HG02763 (cell line): Measurements from ENCODE around the gene ABCC4.

ENCODE experiments used
- ATAC-seq: cut with Tn5 transposase; IDR thresholded peaks from one replicate; pipeline ENCODE4 v1.9.1; 2021; ENCODE audit warnings: mild to moderate bottlenecking, moderate library complexity; ENCODE audit not compliant: unreplicated experiment

ABCC4 gene

DNA sequence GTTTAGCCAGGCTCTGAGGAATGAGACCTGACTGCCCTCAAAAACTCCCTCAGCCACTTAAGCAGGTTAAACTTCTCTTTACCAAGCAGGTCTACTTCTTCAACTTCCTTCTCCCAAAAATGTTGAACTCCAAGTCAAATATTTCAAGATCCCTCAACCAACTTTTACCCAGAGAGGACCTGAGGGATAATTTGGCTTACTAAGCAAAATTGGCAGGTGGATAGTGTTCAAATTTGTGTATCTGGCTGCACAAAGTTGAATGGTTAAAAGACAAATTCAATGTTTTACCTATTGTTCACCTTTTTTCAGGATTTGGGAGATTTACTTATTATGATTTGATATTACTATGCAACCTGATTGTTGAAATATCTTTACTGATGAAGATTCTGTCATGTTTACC lies 296.0 kb downstream of the ABCC4 start:
- ATAC-seq: no peak

GRCh38 chr13:95003019-95003813 lies 298.0 kb downstream of the ABCC4 start:
- no peak for ATAC-seq

DNA sequence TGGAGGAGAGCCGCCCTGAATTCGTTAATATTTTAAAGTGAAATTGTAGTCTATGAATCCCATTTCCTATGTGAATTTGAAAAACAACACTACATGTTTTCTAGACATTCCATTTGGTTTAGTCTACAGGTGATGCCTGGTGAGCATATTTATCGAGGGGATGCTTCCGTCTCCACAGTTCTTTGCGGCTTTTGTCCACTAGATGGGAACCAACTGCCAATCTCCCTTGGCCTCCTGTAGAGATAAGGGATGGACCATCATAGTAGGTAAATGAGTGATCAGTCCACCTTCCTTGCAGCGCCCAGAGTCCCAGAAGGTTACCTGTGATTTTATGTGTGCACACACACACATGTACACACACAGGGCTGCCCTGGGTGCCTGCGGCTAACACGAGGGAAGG lies 299.1 kb downstream of the ABCC4 start:
- no peak for ATAC-seq

GRCh38 chr13:94999871-95000270 lies 301.4 kb downstream of the ABCC4 start:
- no peak for ATAC-seq

DNA sequence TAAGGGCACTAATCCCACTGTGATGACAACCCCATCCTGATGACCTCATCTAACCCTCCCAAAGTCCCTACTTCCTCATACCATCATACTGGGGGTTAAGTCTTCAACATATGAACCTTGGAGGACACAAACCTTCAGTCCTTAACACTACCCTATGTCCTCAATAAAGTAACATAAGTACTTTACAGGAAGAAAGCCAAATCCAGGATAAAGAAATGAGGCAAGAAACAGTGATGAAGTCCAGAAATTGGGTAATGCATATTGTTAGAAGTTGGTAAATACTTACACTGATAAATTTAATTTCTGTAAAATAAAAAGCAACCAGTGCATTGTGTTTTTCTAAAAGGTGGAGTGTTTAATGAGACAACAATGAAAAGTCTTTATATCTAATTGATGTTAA lies 304.1 kb downstream of the ABCC4 start:
- no peak for ATAC-seq

- no peak for ATAC-seq
These were observed 304.8 kb downstream of the ABCC4 start for GRCh38 chr13:94996445-94996844.

DNA sequence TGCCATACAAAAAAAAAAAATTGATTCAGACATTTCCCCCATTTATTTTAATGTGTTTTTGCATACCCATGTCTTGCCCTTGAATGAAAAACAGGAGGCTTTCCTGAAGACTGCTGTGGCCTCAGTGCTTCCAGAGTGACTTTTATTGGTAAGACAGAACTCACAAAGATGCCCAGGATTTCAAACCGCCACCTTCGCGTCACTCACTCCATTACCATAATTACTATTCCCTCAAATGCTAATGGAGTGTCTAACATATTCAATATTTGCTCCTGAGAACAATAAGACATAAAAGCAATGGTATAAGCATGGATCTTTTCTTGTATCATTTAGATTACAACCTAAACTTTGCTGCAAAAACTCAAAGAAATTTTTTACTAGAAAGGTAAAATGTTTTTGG lies 306.7 kb downstream of the ABCC4 start:
- no peak for ATAC-seq

- no peak for ATAC-seq
These were observed 307.6 kb downstream of the ABCC4 start for GRCh38 chr13:94993616-94994015.

DNA sequence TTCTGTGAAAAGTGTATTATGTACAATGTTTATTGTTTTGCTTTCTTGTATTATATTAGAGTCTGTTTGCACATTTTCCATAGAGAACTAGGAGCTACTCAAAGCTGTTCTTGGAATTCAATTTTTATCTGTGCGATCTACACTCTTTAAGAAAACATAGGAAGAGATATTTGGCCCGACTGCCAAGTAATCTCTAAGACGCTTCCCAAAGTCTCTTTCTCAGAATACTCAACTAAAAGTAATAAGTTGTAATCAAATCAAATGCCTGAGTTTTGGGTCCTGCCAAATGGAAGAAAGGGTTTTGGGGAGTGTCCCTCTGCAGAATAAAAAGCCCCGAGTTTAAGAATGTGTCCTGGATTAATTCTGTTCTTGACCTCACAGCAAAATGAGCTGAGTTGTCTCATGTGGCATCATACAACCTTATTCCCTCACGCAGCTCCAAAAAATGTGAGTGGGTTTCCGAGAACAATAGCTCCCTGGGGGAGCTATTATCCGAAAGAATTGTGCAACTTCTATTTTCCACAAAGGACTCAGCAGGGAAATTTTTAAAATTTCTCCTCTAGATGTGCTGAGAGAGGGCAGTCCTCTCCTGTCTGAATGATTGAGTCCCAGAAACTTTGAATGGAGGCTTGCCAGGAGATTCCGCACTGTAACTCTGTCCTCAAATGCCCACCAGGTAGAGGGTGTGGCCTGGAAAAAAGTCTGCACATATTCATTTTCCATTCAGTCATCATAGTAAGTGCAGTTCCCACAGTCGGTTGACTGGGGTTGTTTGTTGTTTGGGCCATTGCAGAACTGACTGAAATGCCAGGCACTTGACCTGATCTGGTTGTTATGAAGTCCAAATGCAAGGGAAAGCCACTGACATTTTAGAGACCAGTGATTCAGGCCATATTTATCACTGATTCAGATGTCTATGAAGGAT lies 309.0 kb downstream of the ABCC4 start:
- ATAC-seq: no peak

GRCh38 chr13:94988654-94989053 lies 312.6 kb downstream of the ABCC4 start:
- no peak for ATAC-seq

GRCh38 chr13:94987869-94988268 lies 313.4 kb downstream of the ABCC4 start:
- ATAC-seq: no peak

DNA sequence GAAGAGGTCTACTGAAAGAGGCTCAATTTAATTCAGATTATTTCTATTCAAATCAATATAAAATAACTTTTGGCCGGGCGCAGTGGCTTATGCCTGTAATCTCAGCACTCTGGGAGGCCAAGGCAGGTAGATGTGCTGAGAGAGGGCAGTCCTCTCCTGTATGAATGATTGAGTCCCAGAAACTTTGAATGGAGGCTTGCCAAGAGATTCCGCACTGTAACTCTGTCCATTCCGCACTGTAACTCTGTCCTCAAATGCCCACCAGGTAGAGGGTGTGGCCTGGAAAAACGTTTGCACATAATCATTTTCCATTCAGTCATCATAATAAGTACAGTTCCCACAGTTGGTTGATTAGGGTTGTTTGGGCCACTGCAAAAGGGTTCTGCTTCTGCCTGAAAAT lies 314.2 kb downstream of the ABCC4 start:
- no peak for ATAC-seq

DNA sequence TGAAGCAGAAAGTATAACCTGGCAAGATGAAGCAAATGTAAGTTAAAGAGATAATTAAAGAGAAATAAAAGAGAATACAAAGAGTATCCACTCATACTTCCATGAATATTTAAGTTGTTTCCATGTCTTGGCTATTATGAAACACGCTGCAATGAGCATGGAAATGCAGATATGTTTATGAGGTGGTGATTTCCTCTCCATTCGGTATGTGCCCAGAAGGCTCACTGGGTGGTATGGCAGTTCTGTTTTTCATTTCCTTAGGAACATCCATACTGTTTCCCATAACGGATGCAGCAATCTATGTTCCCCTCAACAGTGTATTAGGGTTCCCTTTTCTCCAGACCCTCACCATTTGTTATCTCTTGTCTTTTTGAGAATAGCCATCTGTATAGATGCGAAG lies 316.3 kb downstream of the ABCC4 start:
- ATAC-seq: no peak

DNA sequence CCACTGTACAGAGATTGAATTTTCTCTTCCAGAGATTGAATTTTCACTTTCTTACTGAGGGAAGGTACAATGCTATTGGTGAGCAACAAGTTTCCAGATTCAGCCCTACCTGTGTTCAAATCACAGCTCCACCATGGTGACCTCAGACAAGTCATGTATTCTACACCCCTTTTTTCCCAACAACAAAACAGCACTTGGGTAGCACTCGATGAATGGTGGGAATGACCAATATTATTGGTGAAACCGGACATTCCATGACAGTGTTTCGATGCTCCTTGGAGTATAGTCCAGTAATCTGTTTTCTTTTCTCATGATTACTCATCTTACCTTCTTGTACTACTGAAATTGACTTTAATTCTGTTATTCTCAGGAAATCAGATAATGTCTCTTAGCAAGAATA lies 322.7 kb downstream of the ABCC4 start:
- ATAC-seq: no peak

- no peak for ATAC-seq
These were observed 327.0 kb downstream of the ABCC4 start for GRCh38 chr13:94974015-94974951.

DNA sequence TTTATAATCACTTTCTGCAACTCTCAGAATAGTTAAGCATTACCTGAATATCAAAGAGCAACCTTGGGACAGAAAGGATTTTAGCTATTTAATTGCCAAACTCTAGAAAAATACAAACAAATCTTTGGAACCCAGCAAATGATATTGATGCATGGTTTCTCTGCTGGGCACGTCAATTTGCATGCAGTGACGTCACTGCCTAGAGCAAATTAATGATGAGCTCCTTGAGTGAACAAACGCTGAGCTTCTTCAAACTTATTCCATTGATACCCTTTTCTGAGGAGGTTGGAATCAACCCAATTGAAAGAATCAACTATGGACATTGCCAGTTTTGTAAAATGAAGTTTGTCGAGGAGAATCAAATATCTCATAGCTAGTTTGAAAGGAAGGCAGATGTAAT lies 329.0 kb downstream of the ABCC4 start:
- no peak for ATAC-seq
